H1 (cell line): ENCODE data around the gene NUDT6. TPM values are rescaled to one million over a fixed set of nuclear protein-coding genes. Genes with fewer than 3 reads are reported as not detected.

Source experiments
- CTCF ChIA-PET: fragments of 300-600 bp; sonication (Branson Sonifier 250); formaldehyde crosslinking; loops from one replicate; lab custom pipeline; 2021; ENCODE audit not compliant: partially characterized antibody; lab: Charles Lee
- POLR2A ChIA-PET: fragments of 300-600 bp; sonication (Branson Sonifier 250); formaldehyde crosslinking; loops from one replicate; lab custom pipeline; 2021; ENCODE audit warnings: inconsistent platforms; ENCODE audit not compliant: partially characterized antibody; lab: Charles Lee
- DNase-seq, 2 experiments: peaks; one replicate each; pipeline versions ENCODE4 v3.0.0 to v3.0.0-alpha.2; 2010 to 2022; ENCODE audit warnings: low spot score in 2 of 2, low read depth in 1 of 2, mixed read lengths in 1 of 2
- FAIRE-seq: peaks from 2 replicates; lab custom pipeline; 2011; peaks lifted over from hg19 to GRCh38; lab: Jason Lieb, UNC
- H2AFZ ChIP-seq: 2 replicates; pipeline ENCODE4 v1.8.1; 2012; ENCODE audit warnings: low read length, inconsistent platforms
- H2AK5ac ChIP-seq: 2 replicates; pipeline ENCODE4 v1.6.1; 2013; ENCODE audit warnings: low read depth, low read length
- H2BK120ac ChIP-seq: replicated peaks from 2 replicates; pipeline ENCODE3; 2013; ENCODE audit warnings: low read depth, low read length, inconsistent platforms
- H2BK12ac ChIP-seq: 2 replicates; pipeline ENCODE4 v1.6.1; 2013; ENCODE audit warnings: low read depth, low read length
- H2BK15ac ChIP-seq: 2 replicates; pipeline ENCODE4 v1.6.1; 2013; ENCODE audit warnings: low read length
- H2BK20ac ChIP-seq: 2 replicates; pipeline ENCODE4 v1.6.1; 2013; ENCODE audit warnings: low read length
- H2BK5ac ChIP-seq: 2 replicates; pipeline ENCODE4 v1.6.1; 2013; ENCODE audit warnings: low read depth, low read length
- H3K14ac ChIP-seq: 2 replicates; pipeline ENCODE4 v1.6.1; 2013; ENCODE audit warnings: inconsistent platforms; ENCODE audit not compliant: insufficient read length
- H3K18ac ChIP-seq: 2 replicates; pipeline ENCODE4 v1.6.1; 2013; ENCODE audit warnings: low read length; ENCODE audit errors: extremely low read depth
- H3K23ac ChIP-seq: 2 replicates; pipeline ENCODE4 v1.6.1; 2013; ENCODE audit warnings: inconsistent platforms; ENCODE audit not compliant: insufficient read length
- H3K23me2 ChIP-seq: 2 replicates; pipeline ENCODE4 v1.6.1; 2013; ENCODE audit warnings: low read depth, low read length
- H3K27ac ChIP-seq: 2 replicates; pipeline ENCODE4 v1.6.1; 2011; ENCODE audit warnings: low read depth, low read length, inconsistent platforms
- H3K27me3 ChIP-seq, 4 experiments: replicated peaks in 1 of 4; 1 replicate in 1 of 4; 2 replicates in 3 of 4; pipeline versions ENCODE4 v1.6.1 to v1.8.1; 2011 to 2013; ENCODE audit warnings: low read length in 3 of 4, mild to moderate bottlenecking in 3 of 4, inconsistent platforms in 2 of 4, mixed read lengths in 2 of 4, moderate library complexity in 1 of 4; ENCODE audit not compliant: control insufficient read depth in 3 of 4, insufficient read depth in 3 of 4; ENCODE audit errors: extremely low read depth in 1 of 4
- H3K36me3 ChIP-seq, 4 experiments: 2 replicates each; pipeline versions ENCODE4 v1.6.1 to v1.8.1; 2011 to 2013; ENCODE audit warnings: mild to moderate bottlenecking in 4 of 4, low read length in 3 of 4, moderate library complexity in 2 of 4, control low read depth in 1 of 4, inconsistent platforms in 1 of 4; ENCODE audit not compliant: insufficient read depth in 4 of 4, control insufficient read depth in 2 of 4
- H3K4ac ChIP-seq: replicated peaks from 2 replicates; pipeline ENCODE3; 2013; ENCODE audit warnings: low read length, low read depth, mixed read lengths, inconsistent platforms; ENCODE audit not compliant: insufficient read length
- H3K4me1 ChIP-seq, 4 experiments: replicated peaks in 1 of 4; 1 replicate in 1 of 4; 2 replicates in 3 of 4; pipeline versions ENCODE4 v1.6.1 to v1.8.1; 2011 to 2013; ENCODE audit warnings: low read length in 3 of 4, inconsistent platforms in 2 of 4, mixed read lengths in 1 of 4; ENCODE audit not compliant: insufficient read depth in 4 of 4, control insufficient read depth in 3 of 4
- H3K4me2 ChIP-seq, 2 experiments: 2 replicates each; pipeline versions ENCODE4 v1.6.1 to v1.8.1; 2011 to 2013; ENCODE audit warnings: low read depth in 2 of 2, low read length in 2 of 2, control low read depth in 1 of 2, inconsistent platforms in 1 of 2, mild to moderate bottlenecking in 1 of 2; ENCODE audit not compliant: insufficient read depth in 1 of 2
- H3K4me3 ChIP-seq, 4 experiments: fragments of 200-600, 300-600 bp in 1 of 4; sonication (generic), shearing (Covaris generic), sonication (Bioruptor Twin) in 1 of 4; 2 replicates each; pipeline versions ENCODE4 v1.5.1 to v1.8.1; 2011 to 2016; ENCODE audit warnings: low read length in 4 of 4, low read depth in 3 of 4, control low read depth in 2 of 4, inconsistent platforms in 2 of 4, mild to moderate bottlenecking in 2 of 4, mixed read lengths in 1 of 4, moderate library complexity in 1 of 4; ENCODE audit not compliant: insufficient read depth in 2 of 4; ENCODE audit errors: extremely low read depth in 1 of 4
- H3K56ac ChIP-seq: replicated peaks from 2 replicates; pipeline ENCODE3; 2013; ENCODE audit warnings: low read depth, mild to moderate bottlenecking, mixed read lengths, low read length, inconsistent platforms; ENCODE audit not compliant: insufficient read length
- H3K79me1 ChIP-seq: 2 replicates; pipeline ENCODE4 v1.6.1; 2013; ENCODE audit warnings: low read depth, low read length, control low read depth
- H3K79me2 ChIP-seq, 2 experiments: 2 replicates each; pipeline versions ENCODE4 v1.6.1 to v1.8.1; 2012 to 2013; ENCODE audit warnings: low read length in 2 of 2, mild to moderate bottlenecking in 2 of 2, inconsistent platforms in 1 of 2; ENCODE audit not compliant: insufficient read depth in 2 of 2, control insufficient read depth in 1 of 2
- H3K9ac ChIP-seq, 4 experiments: replicated peaks in 1 of 4; 1 replicate in 1 of 4; 2 replicates in 3 of 4; pipeline versions ENCODE4 v1.6.1 to v1.8.1; 2011 to 2013; ENCODE audit warnings: low read depth in 3 of 4, low read length in 3 of 4, control low read depth in 2 of 4, mild to moderate bottlenecking in 2 of 4, moderate library complexity in 2 of 4, inconsistent platforms in 1 of 4; ENCODE audit errors: extremely low read depth in 1 of 4
- H3K9me3 ChIP-seq, 2 experiments: 2 replicates each; pipeline versions ENCODE4 v1.6.1 to v1.8.1; 2012 to 2013; ENCODE audit warnings: mild to moderate bottlenecking in 2 of 2, moderate library complexity in 2 of 2, control low read depth in 1 of 2, inconsistent platforms in 1 of 2, low read depth in 1 of 2, low read length in 1 of 2, mixed read lengths in 1 of 2; ENCODE audit not compliant: insufficient read depth in 2 of 2
- H4K20me1 ChIP-seq, 2 experiments: replicated peaks in 1 of 2; 2 replicates each; pipeline versions ENCODE3 to v1.8.1; 2011 to 2013; ENCODE audit warnings: inconsistent platforms in 2 of 2, low read length in 2 of 2, mild to moderate bottlenecking in 1 of 2; ENCODE audit not compliant: insufficient read depth in 2 of 2, control insufficient read depth in 1 of 2
- H4K5ac ChIP-seq: 2 replicates; pipeline ENCODE4 v1.6.1; 2013; ENCODE audit warnings: low read length, low read depth, mixed read lengths, inconsistent platforms; ENCODE audit not compliant: insufficient read length
- H4K8ac ChIP-seq: 2 replicates; pipeline ENCODE4 v1.8.0; 2013; ENCODE audit warnings: mild to moderate bottlenecking, moderate library complexity, low read length, inconsistent platforms; ENCODE audit not compliant: insufficient read depth; ENCODE audit errors: extremely low read depth
- H4K91ac ChIP-seq: replicated peaks from 2 replicates; pipeline ENCODE3; 2013; ENCODE audit warnings: low read length, mixed read lengths, inconsistent platforms; ENCODE audit not compliant: insufficient read length
- POLR2A ChIP-seq, 2 experiments: IDR thresholded peaks; 1 replicate in 1 of 2; 2 replicates in 1 of 2; pipeline ENCODE4 v1.6.1; 2011; ENCODE audit warnings: low read depth in 2 of 2, low read length in 2 of 2, mild to moderate bottlenecking in 2 of 2; ENCODE audit errors: control extremely low read depth in 1 of 2
- POLR2AphosphoS5 ChIP-seq: IDR thresholded peaks from 2 replicates; pipeline ENCODE4 v1.6.1; 2011; ENCODE audit warnings: low read depth, low read length
- SP2 ChIP-seq: IDR thresholded peaks from 2 replicates; pipeline ENCODE4 v1.6.1; 2012; ENCODE audit warnings: mild to moderate bottlenecking, low read length, inconsistent platforms
- WGBS, 2 experiments: shearing (Covaris generic) in 1 of 2; methylation state at CpG; one replicate each; pipeline versions ENCODE4 v1.1.6 to v1.1.7; 2013 to 2015; ENCODE audit warnings: low lambda C conversion rate in 2 of 2, mixed read lengths in 2 of 2, inconsistent platforms in 1 of 2, low coverage in 1 of 2, missing lambda C conversion rate in 1 of 2; ENCODE audit not compliant: insufficient replicate concordance in 2 of 2, insufficient coverage in 1 of 2, insufficient read length in 1 of 2; ENCODE audit errors: extremely low coverage in 1 of 2, missing lambda C conversion rate in 1 of 2; 5-methylcytosine and 5-hydroxymethylcytosine counted together
- polyA plus RNA-seq, 7 experiments: library from polyadenylated mRNA; depleted of rRNA in 3 of 7; stranded (reverse) in 5 of 7; unstranded in 2 of 7; fragments of >200 nt in 5 of 7; fragments of 200-250 nt in 2 of 7; gene quantifications; 1 replicate in 5 of 7; 2 replicates in 1 of 7; 4 replicates in 1 of 7; pipeline versions ENCODE4 v1.2.1 to v1.2.3, GENCODE V29; 2011 to 2013; ENCODE audit warnings: missing spikeins in 2 of 7, mixed read lengths in 2 of 7
- total RNA-seq: library from RNA; stranded (reverse); fragmentation: NEBNext Ultra II Directional; extraction: Animal tissue kit (Norgen Biotek cat#: 25700); gene quantifications from 2 replicates; pipeline ENCODE4 v1.2.1, GENCODE V29; 2021

The NUDT6 gene
- total and polyA plus RNA-seq, 2 of the 8 experiments (the other 6 are each of a cell fraction or from before 2014, with no cell fraction given) = 5.0 to 12.4 TPM

DNA sequence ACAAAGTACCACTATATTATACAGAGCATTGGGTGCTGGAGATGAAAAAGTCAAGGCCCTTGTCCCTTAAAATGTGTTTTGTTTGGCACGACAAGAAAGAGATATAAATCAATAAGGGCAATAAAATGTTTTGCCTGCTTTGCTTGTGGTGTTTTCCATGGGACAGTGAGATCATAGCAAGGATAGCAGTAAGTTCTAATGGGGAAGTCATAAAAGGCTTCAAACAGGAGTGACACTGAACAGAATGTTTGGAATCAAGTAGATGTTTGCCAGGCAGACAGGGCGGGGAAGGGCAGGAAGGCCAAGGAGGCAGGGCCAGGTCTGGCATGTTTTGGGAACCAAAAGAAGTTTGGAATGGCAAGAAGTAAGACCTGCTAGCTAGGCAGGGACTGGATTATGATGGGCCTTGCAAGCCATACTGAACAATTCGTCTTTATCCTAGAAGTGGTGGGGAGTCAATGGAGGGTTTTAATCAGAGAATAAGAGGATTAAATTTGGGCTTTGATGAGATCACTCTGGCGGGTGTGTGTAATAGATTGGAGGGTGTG lies 79.3 kb downstream of the NUDT6 start:
- Histone ChIP-seq H3K14ac (no peak overlapping the region), H3K36me3 (peaks cover 3 to 87% (median 30%) of the 10 kb centered on the region in 4 experiments; a peak in 6 of 8 replicates), H3K4me1 (peaks cover 0 to 33% (median 15%) of the 10 kb centered on the region in 4 experiments; a peak in 6 of 7 replicates), H4K20me1 (peaks cover 34 to 36% of the 10 kb centered on the region in 2 experiments), H2BK12ac (no peak overlapping the region), H4K8ac (no peak overlapping the region), H3K4me3 (no peak overlapping the region), H2AFZ (no peak overlapping the region), H4K91ac (no peak overlapping the region), H2AK5ac (no peak overlapping the region), H4K5ac (no peak overlapping the region), H2BK120ac (no peak overlapping the region), H3K4ac (no peak overlapping the region), H3K56ac (no peak overlapping the region), H3K27ac (no peak overlapping the region), H3K9ac (no peak overlapping the region), H3K79me2 (peaks cover 58 to 100% of the 10 kb centered on the region in 2 experiments), H3K4me2 (peak overlapping the region in 1 of 2 experiments; percentile 22; a peak in 1 of 4 replicates), H3K9me3 (no peaks in the 10 kb centered on the region), H3K18ac (no peak overlapping the region), H2BK20ac (no peak overlapping the region), H3K23ac (no peak overlapping the region), H3K23me2 (no peaks in the 10 kb centered on the region), H2BK15ac (no peak overlapping the region), H3K79me1 (peaks cover 7% of the 10 kb centered on the region), H3K27me3 (no peaks in the 10 kb centered on the region), H2BK5ac (no peak overlapping the region)
- DNase-seq = peak in 1 of 2 experiments; percentile 44
- FAIRE-seq = no peak
- TF ChIP-seq POLR2A (IDR thresholded peaks at IDR 0.05; ENCODE audit: control extremely low read depth in 1 of 2, low read depth in 2 of 2, low read length in 2 of 2) (peak in 1 of 2 experiments; percentile 34; a peak in 2 of 3 replicates), POLR2AphosphoS5 (peak; percentile 83), SP2 (no peak)
- WGBS, 2 experiments = 91% methylated on average over 4 of the region's 4 CpGs; no CpG with 5 or more reads in 1 of the 2 experiments
- CTCF ChIA-PET = interaction anchor here (0.8 to 2.0 kb wide), 2 partner anchors 10 to 11 kb away, joined by 3 to 12 read pairs; no protein-coding TSS in a partner anchor
- POLR2A ChIA-PET = interaction anchor here (0.8 to 19.7 kb wide), 3 partner anchors 11 to 54 kb away, joined by 3 to 278 read pairs (median 59); partner anchors contain the start of gene FGF2
